ENCODE data around the gene PRLH.
"Not testable (repeated sequence)": the region's sequence is repeated elsewhere in the genome, so short reads cannot be mapped to it uniquely, and the experiment has no call there.

PRLH gene

DNA sequence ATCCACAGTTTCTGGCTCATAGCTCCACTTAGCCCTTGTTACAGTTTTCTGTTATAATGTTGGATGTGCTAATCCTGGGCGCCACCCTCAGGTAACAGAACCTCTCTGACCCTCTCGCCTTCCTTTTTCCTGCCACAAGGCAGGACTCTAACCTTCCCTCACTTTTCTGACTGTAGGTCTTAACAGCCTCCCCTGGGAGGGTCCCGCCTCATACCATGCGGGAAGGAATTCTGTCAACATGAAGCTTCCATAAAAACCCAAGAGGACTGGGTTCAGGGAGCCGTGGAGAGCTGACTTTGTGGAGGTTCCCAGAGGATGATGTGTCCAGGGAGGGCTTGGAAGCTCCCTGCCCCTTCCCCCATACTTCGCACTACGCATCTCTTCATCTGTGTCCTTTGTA, 36.0 kb downstream of the PRLH start:
- DNase-seq: no peak

GRCh38 chr2:237603049-237603717, 36.8 kb downstream of the PRLH start:
- DNase-seq: no peak

GRCh38 chr2:237603718-237604362, 37.5 kb downstream of the PRLH start:
- DNase-seq: peak; percentile 47

DNA sequence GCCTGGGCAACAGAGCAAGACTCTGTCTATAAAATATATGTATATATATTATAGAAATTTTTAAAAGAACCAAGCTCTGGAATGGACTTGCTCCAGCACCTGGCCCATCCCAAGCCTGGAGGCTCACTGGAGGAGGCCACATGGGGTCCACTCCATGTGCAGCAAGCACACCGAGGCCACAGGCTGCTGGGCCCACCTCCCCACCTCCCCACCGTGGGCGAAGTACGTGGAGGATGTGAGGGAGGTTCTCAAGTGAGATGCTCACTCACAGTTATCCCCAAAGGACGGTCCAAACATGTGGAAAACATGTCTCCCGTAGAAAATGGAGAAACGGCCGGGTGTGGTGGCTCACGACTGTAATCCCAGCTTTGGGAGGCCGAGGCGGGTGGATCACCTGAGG, 38.0 kb downstream of the PRLH start:
- no peak for DNase-seq

GRCh38 chr2:237604960-237605359, 38.6 kb downstream of the PRLH start:
- DNase-seq: no peak

DNA sequence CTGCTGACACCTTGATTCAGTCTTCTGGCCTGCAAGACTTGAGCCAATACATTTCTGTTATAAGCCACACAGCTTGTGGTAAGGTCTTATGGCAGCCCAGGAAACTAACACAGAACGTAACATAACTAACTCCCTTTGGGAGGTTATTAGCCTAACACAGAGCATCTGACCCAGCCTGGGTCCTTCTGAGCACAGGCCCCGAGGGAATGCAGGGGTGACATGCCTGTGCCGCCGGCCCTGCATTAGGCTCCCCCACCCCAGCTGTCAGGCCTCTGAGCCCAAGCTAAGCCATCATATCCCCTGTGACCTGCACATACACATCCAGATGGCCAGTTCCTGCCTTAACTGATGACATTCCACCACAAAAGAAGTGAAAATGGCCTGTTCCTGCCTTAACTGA, 40.1 kb downstream of the PRLH start:
- not testable (repeated sequence) for DNase-seq

DNA sequence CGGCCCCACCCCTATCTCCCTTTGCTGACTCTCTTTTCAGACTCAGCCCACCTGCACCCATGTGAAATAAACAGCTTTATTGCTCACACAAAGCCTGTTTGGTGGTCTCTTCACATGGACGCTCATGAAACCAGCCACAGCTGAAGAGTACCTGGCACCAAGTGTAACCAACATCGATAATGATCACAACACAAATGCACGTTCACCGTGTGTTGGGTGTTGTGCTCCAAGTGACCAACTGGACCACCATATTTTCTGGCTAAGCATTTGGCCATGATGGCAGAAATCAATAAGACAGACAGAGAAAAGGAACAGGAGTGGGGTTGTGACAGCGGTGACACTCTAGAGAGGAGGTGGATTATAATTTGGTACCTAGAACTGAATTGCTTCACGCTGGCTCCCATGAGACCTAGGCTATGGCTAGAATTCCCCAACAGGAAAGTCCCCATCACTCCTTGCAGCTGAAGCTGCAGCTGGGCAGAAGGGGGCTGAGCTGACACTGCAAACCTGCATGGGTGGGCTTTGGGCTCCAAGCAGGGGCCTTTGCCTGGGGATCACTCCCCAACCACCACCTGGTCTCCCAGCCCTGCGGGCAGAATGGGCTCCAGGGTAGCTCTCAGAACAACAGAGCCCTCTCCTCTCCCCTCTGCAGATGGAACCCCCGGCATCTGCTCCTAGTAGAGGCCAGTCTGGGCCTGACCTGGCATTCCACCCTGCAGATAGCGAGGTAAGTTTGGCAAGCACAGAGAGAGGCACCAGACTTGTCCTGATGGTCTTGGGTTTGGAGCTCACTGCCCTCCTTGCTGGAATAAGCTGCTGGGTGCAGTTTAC, 46.4 kb downstream of the PRLH start:
- no peak for DNase-seq

- no peak for DNase-seq
Measured at GRCh38 chr2:237613679-237614078, 47.3 kb downstream of the PRLH start.

- DNase-seq: no peak
Measured at GRCh38 chr2:237614151-237614720, 47.9 kb downstream of the PRLH start.

DNA sequence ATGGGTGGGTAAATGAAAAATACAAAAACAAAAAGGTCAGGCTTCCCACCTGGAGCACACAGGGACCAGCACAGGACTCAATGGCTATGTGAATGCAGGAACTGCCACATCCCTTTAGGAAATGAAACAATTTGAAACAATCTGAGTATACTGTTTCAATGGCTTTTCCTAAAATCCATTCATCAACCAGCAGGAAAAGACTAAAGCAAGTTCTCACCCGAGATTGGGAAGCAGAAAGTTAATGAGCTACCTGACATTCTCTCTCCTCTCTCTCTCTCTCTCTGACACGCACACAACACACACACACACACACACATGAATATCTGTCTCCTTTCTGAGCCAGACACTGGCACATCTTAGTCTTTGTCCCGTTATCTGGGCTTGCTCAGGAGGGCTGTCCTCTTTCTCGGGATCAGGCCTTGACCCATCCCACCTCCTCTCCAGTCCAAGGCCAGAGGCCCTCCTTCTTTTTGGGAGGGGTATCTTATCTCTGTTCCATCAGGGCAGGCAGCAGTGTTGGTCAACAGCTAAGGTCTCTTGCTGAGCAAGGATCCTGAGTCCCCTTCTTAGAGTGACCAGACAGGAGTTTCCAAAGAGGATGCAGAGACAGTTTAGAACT, 49.4 kb downstream of the PRLH start:
- DNase-seq: no peak

GRCh38 chr2:237616373-237616733, 50.0 kb downstream of the PRLH start:
- DNase-seq: no peak

Data from activated naive CD4-positive, alpha-beta T cell treated with Interleukin-2 at 50 U/mL for 16 hours (primary cell).